MM.1S (cell line): ENCODE measurements around the gene RBM18.

ENCODE experiments used
- EZH2 ChIP-seq: fragments of 300-600 bp; sonication (generic); optimal IDR thresholded peaks from 2 replicates; pipeline ENCODE3; 2017; ENCODE audit warnings: low read depth, mild to moderate bottlenecking, antibody characterized with exemption, low read length, mixed read lengths
- TF ChIP-seq, protein P1 (sequence below): fragments of 300-600 bp; sonication (generic); IDR thresholded peaks from 2 replicates; pipeline ENCODE4 v1.5.1; 2016; ENCODE audit warnings: antibody characterized with exemption, low read length, mixed read lengths

GRCh38 chr9:122204491-122204890 is 60.1 kb downstream of the RBM18 start:
- TF ChIP-seq, protein P1, sequence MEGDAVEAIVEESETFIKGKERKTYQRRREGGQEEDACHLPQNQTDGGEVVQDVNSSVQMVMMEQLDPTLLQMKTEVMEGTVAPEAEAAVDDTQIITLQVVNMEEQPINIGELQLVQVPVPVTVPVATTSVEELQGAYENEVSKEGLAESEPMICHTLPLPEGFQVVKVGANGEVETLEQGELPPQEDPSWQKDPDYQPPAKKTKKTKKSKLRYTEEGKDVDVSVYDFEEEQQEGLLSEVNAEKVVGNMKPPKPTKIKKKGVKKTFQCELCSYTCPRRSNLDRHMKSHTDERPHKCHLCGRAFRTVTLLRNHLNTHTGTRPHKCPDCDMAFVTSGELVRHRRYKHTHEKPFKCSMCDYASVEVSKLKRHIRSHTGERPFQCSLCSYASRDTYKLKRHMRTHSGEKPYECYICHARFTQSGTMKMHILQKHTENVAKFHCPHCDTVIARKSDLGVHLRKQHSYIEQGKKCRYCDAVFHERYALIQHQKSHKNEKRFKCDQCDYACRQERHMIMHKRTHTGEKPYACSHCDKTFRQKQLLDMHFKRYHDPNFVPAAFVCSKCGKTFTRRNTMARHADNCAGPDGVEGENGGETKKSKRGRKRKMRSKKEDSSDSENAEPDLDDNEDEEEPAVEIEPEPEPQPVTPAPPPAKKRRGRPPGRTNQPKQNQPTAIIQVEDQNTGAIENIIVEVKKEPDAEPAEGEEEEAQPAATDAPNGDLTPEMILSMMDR = no peak
- no peak for TF ChIP-seq EZH2
